ENCODE measurements around the gene RELT.
"Not testable (repeated sequence)": the region's sequence is repeated elsewhere in the genome, so short reads cannot be mapped to it uniquely, and the experiment has no call there.

RELT gene

DNA sequence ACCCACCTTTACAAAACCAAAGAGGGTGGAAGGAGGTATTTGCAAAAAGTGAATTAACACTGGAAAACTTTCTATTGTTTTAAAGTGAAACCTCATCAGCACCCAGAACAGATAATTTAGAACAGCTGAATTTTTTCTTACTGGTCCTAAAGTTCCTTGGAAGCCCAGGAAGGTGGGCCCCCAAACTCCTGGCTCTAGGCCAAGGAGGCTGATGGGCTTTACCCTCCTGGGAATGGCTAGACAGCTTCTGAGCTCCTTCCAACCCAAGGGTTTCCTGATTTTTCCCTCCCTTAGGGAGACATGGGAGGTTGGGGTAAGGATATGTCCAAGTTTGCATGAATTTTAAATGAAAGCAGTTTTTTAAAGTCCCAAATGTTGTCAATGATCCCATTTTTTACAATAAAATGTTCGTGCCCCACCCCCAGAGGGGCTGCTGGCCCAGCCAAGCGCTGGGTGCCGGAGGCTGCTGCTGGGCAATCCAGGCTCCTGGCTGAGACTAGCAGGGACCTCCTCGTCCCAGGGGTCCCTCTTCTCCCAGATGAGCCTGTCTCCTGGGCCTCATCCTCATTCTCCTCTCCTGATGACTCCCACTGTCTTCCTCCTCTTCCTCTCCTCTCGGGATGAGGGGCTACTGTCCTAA, 28.4 kb downstream of the RELT start:
- DNase-seq, result no peak

DNA sequence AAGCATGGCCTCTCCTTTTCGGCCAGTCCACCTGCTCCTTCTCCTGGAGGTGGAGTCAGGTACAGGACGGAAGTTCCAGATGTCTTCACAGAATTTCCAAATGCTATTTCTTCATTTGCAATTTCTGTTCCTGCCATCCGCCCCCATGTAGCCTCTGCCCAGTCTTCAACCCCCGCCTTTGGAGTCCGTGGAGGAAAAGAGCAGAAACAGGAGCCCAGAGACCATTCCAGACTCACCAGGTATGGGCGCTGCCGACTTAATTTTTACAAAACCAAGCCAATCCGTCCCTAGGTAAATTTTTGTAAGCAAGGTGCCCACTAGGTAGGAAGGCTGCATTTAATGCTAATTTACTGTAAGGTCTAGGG, 28.9 kb downstream of the RELT start:
- no peak for DNase-seq

DNA sequence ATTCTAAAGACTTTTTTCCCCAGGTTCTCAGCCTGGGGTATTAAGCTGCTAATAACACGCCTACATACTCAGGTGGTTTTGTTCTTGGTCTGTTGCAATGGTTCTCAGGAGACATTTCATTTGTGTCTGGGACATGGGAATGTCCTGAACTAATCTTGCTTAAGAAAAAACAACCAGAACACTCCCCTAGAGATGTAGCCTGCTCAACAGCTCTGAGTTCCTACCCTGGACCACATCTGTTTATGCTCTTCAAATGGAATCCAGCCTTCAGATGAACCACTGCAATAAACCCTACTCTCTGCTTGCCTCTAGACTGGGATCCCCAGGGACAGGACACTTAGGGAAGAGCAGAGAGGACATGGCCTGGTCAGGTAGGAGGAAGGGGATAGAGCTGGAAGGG, 29.9 kb downstream of the RELT start:
- no peak for DNase-seq

DNA sequence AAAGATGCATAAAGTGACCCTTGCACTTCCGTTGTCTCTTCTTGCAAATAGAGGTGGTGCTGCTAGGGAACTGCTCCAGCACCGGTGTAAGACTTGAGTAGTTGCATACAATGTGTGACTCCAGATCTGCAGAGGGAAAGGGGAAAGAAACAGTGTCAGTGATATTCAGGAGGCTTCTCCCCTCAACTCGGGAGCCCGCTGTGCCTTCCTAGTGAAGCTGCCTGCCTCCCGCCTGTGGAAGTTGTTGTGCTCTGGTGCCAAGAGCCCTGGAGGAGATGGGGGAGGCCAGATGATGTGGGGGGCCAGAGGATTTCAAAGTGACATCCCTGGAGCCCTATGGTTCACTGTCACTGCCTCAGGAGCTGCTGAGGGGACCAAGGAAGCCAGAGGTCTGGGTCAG, 30.4 kb downstream of the RELT start:
- DNase-seq, result no peak

DNA sequence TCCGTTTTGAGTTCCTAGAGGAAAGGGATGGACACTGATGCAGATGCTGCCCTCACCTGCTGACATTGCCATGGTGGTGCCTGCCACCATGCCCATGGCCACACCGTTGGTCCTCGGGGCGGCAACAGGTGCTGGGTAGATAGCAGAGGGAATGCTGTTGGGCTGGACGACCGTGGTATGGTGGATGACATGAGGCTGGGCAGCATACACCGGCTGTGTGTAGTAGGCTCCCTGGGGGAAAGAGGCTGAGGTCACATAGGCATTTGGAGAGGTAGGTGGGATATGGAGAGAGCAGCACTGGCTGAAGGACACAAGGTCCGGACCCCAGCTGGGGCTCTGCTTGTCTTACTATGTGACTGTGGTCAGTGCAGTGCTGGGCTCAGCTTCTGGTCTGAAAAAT, 33.2 kb downstream of the RELT start:
- DNase-seq, result no peak

DNA sequence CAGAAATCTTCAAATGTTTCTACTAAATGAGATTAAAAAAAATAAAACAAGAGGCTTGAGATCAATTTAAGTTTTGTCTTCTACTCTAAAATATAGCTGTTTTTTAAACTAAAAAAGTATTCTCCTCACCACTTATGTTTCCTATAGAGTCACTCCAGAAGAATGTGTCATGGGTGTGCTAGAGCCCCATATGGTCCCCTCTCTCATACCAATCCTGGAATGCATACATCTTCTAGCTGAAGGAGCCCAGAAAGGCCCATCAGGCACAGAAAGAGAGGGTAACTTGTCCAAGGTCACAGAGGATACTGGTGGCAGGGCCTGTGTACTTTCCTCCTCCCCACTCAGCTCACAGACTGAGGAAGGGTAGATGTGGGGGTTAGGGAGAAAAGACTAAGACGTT, 34.4 kb downstream of the RELT start:
- no peak for DNase-seq

DNA sequence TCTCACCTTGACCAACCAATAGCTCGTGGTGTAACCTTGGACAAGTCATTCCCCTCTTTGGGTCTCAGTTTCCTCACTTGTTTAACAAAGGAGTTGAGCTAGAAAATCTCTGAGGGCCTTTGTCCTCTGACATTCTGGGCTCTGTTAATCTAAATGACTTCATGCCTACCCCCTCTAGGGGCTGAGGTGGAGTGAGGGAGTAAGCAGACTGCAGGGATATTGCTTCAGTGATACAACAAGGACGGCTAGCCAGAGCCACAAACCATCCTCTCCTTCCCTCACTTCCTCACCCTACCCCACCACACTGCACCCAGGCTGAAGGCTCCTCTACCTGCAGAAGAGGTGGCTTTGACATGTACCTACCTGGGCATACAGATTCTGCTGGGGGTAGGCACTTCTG, 34.8 kb downstream of the RELT start:
- no peak for DNase-seq

DNA sequence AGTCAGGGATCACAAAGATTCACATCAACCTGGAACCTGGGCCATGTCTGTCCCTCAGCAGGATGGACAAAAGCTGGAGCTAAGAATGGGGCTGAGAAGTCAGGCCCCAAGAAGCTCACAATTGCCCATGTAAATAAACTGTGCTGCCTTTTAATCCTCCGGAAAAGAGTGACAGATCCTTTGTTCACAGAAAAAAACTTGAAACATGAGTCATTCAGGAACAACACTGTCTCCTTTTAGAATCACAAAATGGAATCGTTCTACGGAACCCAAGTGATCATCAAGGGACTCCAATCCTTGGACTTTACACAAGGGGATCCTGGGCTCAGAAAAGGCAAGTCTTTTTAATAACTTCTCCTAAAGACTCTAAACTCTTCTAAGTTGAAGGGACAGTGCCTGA, 36.1 kb downstream of the RELT start:
- no peak for DNase-seq

DNA sequence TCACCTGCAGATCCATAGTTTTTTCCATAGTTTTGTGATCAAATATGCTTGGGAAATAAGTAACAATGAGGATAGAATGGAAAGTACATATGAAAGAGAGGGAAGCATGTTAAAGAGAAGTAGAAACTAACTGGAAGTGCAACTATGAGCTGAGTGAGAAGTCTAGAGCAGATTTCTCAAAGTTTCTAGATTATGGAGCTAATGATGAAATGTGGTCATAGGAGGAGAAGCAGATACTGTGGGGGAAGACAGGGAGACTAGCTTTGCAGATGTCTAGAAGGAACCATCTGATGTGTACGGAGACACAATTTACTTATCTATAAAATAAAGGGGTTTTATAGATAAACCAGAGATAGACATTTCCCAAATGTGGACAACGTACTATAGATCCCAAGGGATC, 37.1 kb downstream of the RELT start:
- no peak for DNase-seq

DNA sequence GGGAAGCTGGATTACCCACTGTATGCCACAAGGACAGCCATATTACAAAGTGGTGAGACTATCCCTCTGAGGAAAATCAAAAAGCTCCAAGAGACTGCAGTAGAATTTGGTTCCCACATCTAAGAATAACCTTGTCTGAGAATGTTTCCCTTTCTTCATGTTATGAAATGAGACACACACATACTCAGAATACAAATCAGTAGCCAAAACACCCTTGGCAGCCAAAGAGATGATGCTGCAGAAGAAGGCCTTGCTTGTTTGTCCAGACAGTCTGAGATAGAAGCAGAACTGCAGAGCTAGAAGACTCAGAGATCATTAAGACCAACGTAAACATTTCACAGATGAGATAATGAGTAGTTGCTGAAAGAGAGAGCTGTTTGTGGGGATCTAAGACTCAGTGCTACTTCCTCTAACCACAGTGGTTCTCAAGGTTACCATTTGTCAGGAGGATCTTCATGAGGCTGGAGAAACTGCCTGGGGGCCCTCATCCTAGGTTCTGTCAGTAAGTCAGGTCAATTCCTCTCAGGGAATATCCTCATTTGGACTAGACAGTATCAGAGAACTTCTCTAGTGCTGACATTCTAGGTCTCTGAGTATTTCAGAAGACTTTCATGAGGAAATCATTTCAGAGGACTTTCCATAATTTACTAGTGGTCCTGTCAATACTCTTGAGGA, 38.9 kb downstream of the RELT start:
- no peak for DNase-seq

DNA sequence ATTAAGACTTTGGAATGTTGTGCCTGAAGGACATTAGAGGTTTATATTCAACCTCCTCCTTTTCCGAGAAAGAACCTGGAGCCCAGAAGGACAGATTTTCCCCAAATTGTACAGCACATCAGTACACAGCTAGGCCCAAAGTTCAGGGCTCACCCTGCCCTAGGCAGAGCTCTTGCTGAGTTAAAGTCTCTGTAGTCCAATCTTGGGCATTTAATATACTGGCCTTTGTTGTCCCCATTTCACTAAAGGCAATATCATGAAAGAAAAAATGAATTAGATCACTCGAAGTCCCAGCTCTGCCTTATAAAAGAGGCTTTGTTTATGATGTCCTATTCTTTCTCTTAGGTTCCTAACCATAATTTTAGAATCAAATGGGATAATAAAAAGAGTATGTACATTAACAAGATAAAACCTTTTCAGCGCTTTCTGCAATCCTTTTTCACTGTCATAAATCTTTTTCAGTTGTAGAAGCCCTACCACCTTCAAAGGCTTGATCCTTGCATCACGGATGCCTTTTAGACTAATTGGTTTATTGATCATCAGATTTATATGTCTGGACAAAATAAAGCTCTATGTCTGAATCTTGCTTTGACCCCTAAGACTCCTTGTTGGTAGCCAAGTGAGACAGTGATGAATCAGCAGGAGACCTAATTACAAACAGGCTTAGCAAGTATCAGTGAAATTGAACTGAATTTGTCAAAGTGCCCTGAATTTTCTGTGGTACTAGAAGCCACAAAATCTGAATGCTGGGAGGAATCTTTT, 39.8 kb downstream of the RELT start:
- no peak for DNase-seq

DNA sequence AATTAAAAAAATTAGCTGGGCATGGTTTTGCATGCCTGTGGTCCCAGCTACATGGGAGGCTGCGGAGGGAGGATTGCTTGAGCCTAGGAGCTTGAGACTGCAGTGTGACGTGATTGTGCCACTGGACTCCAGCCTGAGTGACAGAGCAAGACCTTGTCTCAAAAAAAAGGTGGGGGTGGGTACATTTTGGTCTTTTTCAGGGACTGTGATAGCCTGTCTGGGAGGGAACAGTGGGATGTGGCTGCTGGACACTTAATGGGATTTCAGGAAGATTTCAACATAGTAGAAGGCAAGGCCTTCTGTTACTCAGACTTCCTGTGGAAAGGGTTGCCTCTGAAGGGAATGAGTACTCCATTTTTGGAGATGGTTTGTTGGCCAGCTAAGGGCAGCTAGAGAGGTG, 40.6 kb downstream of the RELT start:
- DNase-seq, result no peak

DNA sequence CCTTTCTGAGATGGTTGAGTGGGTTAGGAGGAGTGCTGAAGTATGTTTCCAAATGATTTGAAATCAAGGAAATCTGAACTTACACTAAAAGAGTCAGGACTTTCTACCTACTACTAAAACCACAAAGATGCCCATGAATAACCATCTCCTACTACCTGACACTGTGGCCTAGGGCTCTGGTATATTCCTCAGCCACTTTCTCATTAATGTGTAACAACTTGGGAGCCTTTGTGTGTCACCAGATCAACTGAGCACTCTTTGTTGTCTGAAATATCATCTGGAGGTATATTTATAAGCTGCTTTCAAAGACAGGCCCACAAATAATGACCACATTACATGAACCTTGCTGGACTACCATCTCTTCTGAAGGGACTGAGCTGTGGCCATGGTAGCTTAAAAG, 43.9 kb downstream of the RELT start:
- DNase-seq, result no peak

DNA sequence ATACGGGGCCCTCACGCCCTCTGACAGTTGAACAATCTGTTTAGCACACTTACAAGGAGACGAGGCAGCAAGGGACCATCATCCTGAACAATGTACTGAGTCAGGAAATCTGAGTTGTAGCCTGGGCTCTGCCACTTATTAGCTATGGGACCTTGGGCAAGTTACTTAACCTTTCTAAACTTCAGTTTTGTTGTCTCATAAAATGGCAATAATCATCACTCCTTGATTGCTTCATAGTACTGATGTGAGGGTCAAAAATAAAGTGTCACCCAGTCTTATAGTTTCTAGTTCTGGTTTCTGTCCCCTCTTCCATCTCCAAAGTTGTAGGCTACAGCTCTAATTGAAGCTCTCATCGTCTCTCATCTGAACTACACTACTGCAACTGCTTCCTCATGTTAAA, 46.7 kb downstream of the RELT start:
- DNase-seq, result no peak

DNA sequence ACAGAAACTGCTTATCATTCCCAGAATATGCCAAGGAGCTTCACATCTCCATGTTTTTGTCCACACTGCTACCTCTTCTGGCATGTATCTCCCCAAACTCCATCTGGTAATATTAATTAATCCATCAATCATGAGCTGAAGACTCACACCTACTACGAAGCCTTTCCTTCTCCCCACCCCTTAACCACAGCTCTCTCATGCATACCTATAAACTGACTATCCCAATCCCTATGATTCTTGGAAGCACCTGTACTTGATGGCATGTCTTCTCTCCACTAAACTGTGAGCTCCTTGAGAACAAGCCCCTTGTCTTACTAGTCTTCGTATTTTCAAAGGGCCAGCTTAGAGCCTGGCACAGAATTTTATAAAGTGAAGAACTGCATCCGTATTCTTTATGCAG, 47.3 kb downstream of the RELT start:
- DNase-seq, result no peak

DNA sequence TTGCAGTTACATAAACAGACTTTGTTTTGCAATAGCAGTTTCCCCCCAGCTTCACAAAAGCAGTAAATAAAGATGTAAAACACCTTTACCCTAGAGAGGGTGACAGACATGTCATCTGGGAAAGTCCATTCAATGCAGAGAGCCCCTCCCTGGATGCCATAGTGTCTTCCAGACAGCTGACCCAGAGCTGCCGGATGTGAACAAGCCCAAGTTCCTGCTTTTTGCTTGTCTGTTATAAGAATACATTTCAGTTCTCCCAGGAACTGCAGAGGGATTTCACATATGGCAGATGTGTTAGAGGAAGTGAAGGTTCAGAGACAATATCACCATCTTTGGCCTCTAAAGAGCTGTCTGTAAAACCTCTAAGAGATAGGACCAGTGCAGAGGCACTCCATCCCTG, 48.9 kb downstream of the RELT start:
- no peak for DNase-seq

DNA sequence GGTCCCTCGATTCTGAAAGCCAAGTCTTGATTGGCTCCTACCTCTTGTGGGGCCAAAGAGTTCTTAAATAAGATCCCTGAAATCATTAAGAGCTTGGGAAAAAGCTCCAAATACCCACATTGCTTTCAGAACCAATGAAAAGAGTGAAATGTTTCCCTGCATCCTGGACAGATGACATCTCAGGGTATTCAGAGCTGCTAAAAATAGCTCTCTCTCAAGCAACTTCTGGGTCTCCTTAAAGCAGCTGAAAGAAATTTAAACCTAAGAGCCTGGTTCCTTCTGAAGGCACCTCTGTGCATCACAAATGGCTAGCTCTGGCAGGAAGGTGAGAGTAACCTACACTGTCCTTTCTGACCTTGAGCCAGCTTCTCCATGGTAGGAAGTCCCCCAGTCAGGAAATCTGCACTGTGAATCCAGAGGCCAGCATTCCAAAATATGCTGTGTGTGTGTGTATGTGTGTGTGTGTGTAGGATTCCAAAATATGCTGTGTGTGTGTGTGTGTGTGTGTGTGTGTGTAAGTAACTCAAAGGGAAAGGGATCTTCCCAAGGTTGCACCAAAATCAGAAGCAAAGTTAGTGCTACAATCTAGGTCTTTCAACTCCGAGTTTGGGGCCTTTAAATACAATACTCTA, 50.1 kb downstream of the RELT start:
- no peak for DNase-seq

DNA sequence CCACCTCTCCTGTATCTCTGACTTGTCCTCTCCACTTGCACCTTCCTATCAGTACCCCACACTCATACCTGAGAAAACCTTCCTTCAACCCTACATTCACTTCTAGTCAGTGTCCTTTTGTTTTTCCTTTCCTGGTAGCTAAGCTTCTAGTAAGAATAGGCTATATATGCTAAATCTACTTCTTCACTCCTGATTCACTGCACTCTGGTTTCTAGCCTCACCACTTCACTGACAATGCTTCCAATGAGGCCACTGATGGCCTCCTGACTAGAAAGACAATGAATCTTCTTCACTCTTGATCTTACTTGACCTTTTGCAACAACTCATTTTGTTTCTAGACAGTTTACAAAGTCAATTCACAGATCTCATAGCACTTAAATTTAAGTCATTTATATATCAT, 52.0 kb downstream of the RELT start:
- no peak for DNase-seq

DNA sequence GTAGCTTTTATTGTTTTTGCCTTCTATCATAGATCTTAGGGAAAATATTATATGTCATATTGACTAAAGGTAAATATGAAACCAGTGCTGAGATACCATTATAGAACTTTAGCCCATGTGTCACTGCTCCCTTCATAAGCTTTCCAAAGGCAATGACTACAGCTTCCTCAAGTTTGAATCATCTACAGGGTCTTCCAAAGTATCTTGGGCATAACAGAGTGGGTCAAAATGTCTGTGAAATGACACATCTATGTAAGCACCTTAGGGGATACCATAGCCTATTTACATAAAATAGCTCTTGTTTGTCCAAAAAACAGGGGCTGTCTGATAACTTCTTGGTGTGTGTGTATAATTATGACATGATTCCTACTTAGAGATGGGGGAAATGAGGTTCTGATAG, 52.5 kb downstream of the RELT start:
- DNase-seq, result no peak

DNA sequence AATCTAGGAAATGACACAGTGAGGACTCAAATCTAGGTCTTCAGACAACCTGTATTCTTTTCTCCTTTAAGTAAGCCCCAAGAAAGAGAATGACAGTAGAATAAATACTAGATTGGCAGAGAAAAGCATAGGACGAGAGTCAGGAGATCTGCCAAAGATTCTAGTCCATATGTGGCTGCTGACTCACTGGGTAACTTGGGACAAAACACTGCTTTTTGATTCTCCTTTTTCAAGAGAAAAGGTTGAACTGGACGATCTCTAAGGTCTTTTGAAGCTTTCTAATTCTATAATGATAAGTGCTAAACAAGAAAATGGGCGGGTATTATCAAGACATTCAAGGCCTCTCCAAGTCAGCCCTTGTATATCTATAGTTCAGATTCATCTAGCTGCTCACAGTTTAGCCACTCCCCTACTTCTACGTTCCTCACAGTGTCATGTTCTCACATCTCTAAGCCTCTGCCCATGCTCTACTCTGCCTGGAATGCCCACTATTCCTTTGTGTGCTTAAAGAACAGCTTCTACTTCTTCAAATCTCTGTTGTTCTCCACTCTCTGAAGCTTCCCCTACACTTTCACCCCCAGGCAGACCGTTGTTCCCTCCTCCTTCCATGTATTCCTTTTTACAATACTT, 53.0 kb downstream of the RELT start:
- no peak for DNase-seq

DNA sequence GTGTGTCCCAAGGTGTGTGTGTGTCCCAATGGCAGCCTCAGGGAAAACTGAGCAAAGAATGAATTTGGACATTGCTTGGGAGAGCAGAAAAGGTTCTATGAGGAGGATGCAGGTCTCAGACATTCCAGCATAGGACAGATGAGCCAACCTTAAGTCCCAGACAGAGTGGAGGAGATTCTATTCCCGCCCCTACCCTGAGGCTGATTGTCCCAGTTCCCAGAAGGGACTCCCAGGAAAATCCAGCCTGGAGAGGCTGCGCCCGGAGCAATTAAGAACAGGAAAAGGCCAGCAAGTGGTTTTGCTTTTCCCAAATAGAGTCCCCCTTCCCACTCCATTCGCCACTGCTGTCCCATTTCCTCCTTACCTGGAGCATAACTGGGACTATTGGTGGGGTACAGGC, 54.1 kb downstream of the RELT start:
- no peak for DNase-seq

DNA sequence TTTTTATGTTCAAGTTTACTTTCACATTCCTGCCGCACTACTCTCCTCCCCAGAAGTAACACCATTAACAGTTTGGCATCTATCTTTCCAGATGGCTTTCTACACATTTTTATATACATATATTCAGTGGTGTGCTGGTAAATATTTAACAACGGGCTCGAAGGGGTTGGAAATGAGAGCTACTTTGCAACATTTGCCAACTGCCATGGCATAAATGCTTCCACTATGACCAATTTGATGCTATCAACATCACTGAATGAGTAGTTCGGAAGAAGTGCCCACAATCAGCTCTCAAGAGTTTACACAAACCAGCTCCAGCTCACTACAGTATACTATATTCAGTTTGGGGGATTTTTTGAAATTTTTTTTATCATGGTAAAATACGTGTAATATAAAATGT, 55.2 kb downstream of the RELT start:
- no peak for DNase-seq

DNA sequence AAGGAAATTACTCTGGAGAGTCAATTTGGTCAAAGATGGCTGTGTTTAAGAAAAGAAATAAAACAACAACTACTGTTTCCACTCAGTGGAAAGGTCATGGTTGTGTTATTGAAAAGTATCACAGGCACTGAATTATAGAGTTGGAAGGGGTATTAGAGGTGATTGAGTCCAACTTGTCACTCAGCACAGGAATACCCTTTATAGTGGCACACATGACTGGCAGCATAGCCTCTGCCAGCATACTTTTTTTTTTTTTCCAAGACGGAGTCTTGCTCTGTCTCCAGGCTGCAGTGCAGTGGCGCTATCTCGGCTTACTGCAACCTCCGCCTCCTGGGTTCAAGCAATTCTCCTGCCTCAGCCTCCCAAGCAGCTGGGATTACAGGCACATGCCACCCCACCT, 60.7 kb downstream of the RELT start:
- DNase-seq, result not testable (repeated sequence)

Data from cerebellar nuclear complex (tissue), 1 donor.